ENCODE data around the gene ANK2. TPM values are rescaled to one million over a fixed set of nuclear protein-coding genes. Genes with fewer than 3 reads are reported as not detected.

Gene ANK2
- total and polyA plus RNA-seq, 5 donors from 2014 or later: not detected

GRCh38 chr4:113378836-113379235 lies 329.4 kb downstream of the ANK2 start:
- Histone ChIP-seq H3K4me1 (ENCODE audit: control insufficient read depth, insufficient read depth, low read length, poor library complexity, severe bottlenecking) (no peaks in the 10 kb centered on the region), H3K36me3 (ENCODE audit: control insufficient read depth, insufficient read depth, low read length) (no peaks in the 10 kb centered on the region), H3K9me3 (ENCODE audit: control insufficient read depth in 2 of 2, low read length in 2 of 2) (no peaks in the 10 kb centered on the region), H3K4me3 (ENCODE audit: low read depth, low read length) (no peak overlapping the region), H3K27me3 (ENCODE audit: control insufficient read depth, insufficient read depth, low read length) (no peaks in the 10 kb centered on the region), H3K27ac (ENCODE audit: insufficient read depth, low read length, poor library complexity, severe bottlenecking) (no peak overlapping the region)
- H3K4me1 Mint-ChIP-seq: no peaks in the 10 kb centered on the region
- no peak for ATAC-seq (ENCODE audit: low read depth in 2 of 2)
- H3K27me3 Mint-ChIP-seq: peaks cover 14% of the 10 kb centered on the region
- H3K9me3 Mint-ChIP-seq: no peaks in the 10 kb centered on the region
- H3K4me3 Mint-ChIP-seq: no peak overlapping the region
- no peak overlapping the region for H3K27ac Mint-ChIP-seq
- no peak for DNase-seq
- H3K36me3 Mint-ChIP-seq: no peaks in the 10 kb centered on the region

GRCh38 chr4:113382704-113383103 lies 333.3 kb downstream of the ANK2 start:
- Histone ChIP-seq H3K27me3 (ENCODE audit: control insufficient read depth, insufficient read depth, low read length) (no peaks in the 10 kb centered on the region), H3K4me1 (ENCODE audit: control insufficient read depth, insufficient read depth, low read length, poor library complexity, severe bottlenecking) (no peaks in the 10 kb centered on the region), H3K9me3 (ENCODE audit: control insufficient read depth in 2 of 2, low read length in 2 of 2) (no peaks in the 10 kb centered on the region), H3K27ac (ENCODE audit: insufficient read depth, low read length, poor library complexity, severe bottlenecking) (no peak overlapping the region), H3K4me3 (ENCODE audit: low read depth, low read length) (no peak overlapping the region), H3K36me3 (ENCODE audit: control insufficient read depth, insufficient read depth, low read length) (no peaks in the 10 kb centered on the region)
- DNase-seq: no peak
- Mint-ChIP-seq H3K27me3 (peaks cover 12% of the 10 kb centered on the region), H3K27ac (no peak overlapping the region), H3K36me3 (no peaks in the 10 kb centered on the region), H3K9me3 (no peaks in the 10 kb centered on the region), H3K4me3 (no peak overlapping the region), H3K4me1 (peaks cover 0 to 5% (median 0%) of the 10 kb centered on the region in 4 donors)
- no peak for ATAC-seq (ENCODE audit: low read depth in 2 of 2)

GRCh38 chr4:113383111-113383785 lies 333.8 kb downstream of the ANK2 start:
- Histone ChIP-seq H3K27ac (ENCODE audit: insufficient read depth, low read length, poor library complexity, severe bottlenecking) (no peak overlapping the region), H3K9me3 (ENCODE audit: control insufficient read depth in 2 of 2, low read length in 2 of 2) (no peaks in the 10 kb centered on the region), H3K4me1 (ENCODE audit: control insufficient read depth, insufficient read depth, low read length, poor library complexity, severe bottlenecking) (no peaks in the 10 kb centered on the region), H3K36me3 (ENCODE audit: control insufficient read depth, insufficient read depth, low read length) (no peaks in the 10 kb centered on the region), H3K4me3 (ENCODE audit: low read depth, low read length) (no peak overlapping the region), H3K27me3 (ENCODE audit: control insufficient read depth, insufficient read depth, low read length) (no peaks in the 10 kb centered on the region)
- no peak for DNase-seq
- peaks cover 0 to 5% (median 0%) of the 10 kb centered on the region in 4 donors for H3K4me1 Mint-ChIP-seq
- H3K27ac Mint-ChIP-seq: no peak overlapping the region
- H3K9me3 Mint-ChIP-seq: no peaks in the 10 kb centered on the region
- H3K36me3 Mint-ChIP-seq: no peaks in the 10 kb centered on the region
- ATAC-seq (ENCODE audit: low read depth in 2 of 2): no peak
- peaks cover 10% of the 10 kb centered on the region for H3K27me3 Mint-ChIP-seq
- no peak overlapping the region for H3K4me3 Mint-ChIP-seq

- DNase-seq (no peak), ATAC-seq (ENCODE audit: low read depth in 2 of 2) (no peak)
- Histone ChIP-seq H3K4me3 (ENCODE audit: low read depth, low read length) (no peak overlapping the region), H3K36me3 (ENCODE audit: control insufficient read depth, insufficient read depth, low read length) (no peaks in the 10 kb centered on the region), H3K27ac (ENCODE audit: insufficient read depth, low read length, poor library complexity, severe bottlenecking) (no peak overlapping the region), H3K4me1 (ENCODE audit: control insufficient read depth, insufficient read depth, low read length, poor library complexity, severe bottlenecking) (no peaks in the 10 kb centered on the region), H3K27me3 (ENCODE audit: control insufficient read depth, insufficient read depth, low read length) (no peaks in the 10 kb centered on the region), H3K9me3 (ENCODE audit: control insufficient read depth in 2 of 2, low read length in 2 of 2) (no peaks in the 10 kb centered on the region)
- Mint-ChIP-seq H3K4me3 (no peak overlapping the region), H3K27me3 (peaks cover 10% of the 10 kb centered on the region), H3K27ac (no peak overlapping the region), H3K36me3 (no peaks in the 10 kb centered on the region), H3K9me3 (no peaks in the 10 kb centered on the region), H3K4me1 (peaks cover 0 to 5% (median 0%) of the 10 kb centered on the region in 4 donors)
Observed at GRCh38 chr4:113384600-113384999, 335.1 kb downstream of the ANK2 start.

- Histone ChIP-seq H3K36me3 (ENCODE audit: control insufficient read depth, insufficient read depth, low read length) (no peaks in the 10 kb centered on the region), H3K9me3 (ENCODE audit: control insufficient read depth in 2 of 2, low read length in 2 of 2) (no peaks in the 10 kb centered on the region), H3K4me3 (ENCODE audit: low read depth, low read length) (no peak overlapping the region), H3K27me3 (ENCODE audit: control insufficient read depth, insufficient read depth, low read length) (no peaks in the 10 kb centered on the region), H3K27ac (ENCODE audit: insufficient read depth, low read length, poor library complexity, severe bottlenecking) (no peak overlapping the region), H3K4me1 (ENCODE audit: control insufficient read depth, insufficient read depth, low read length, poor library complexity, severe bottlenecking) (no peaks in the 10 kb centered on the region)
- Mint-ChIP-seq H3K9me3 (no peaks in the 10 kb centered on the region), H3K27me3 (peaks cover 10% of the 10 kb centered on the region), H3K4me3 (no peak overlapping the region), H3K4me1 (peaks cover 0 to 5% (median 0%) of the 10 kb centered on the region in 4 donors), H3K36me3 (no peaks in the 10 kb centered on the region), H3K27ac (no peak overlapping the region)
- no peak for DNase-seq
- ATAC-seq (ENCODE audit: low read depth in 2 of 2): no peak
Observed at GRCh38 chr4:113385281-113385899, 335.9 kb downstream of the ANK2 start.

- H3K9me3 ChIP-seq (ENCODE audit: control insufficient read depth in 2 of 2, low read length in 2 of 2): no peaks in the 10 kb centered on the region
- Mint-ChIP-seq H3K27ac (no peak overlapping the region), H3K4me3 (no peak overlapping the region), H3K36me3 (no peaks in the 10 kb centered on the region), H3K9me3 (no peaks in the 10 kb centered on the region), H3K4me1 (peaks cover 0 to 5% (median 0%) of the 10 kb centered on the region in 4 donors), H3K27me3 (no peaks in the 10 kb centered on the region)
- no peak overlapping the region for H3K27ac ChIP-seq (ENCODE audit: insufficient read depth, low read length, poor library complexity, severe bottlenecking)
- ATAC-seq (ENCODE audit: low read depth in 2 of 2) (no peak), DNase-seq (no peak)
- no peaks in the 10 kb centered on the region for H3K27me3 ChIP-seq (ENCODE audit: control insufficient read depth, insufficient read depth, low read length)
- no peak overlapping the region for H3K4me3 ChIP-seq (ENCODE audit: low read depth, low read length)
- H3K4me1 ChIP-seq (ENCODE audit: control insufficient read depth, insufficient read depth, low read length, poor library complexity, severe bottlenecking): no peaks in the 10 kb centered on the region
- H3K36me3 ChIP-seq (ENCODE audit: control insufficient read depth, insufficient read depth, low read length): no peaks in the 10 kb centered on the region
Observed at GRCh38 chr4:113389160-113389559, 339.7 kb downstream of the ANK2 start.

- H3K27me3 Mint-ChIP-seq: peaks cover 7% of the 10 kb centered on the region
- no peaks in the 10 kb centered on the region for H3K27me3 ChIP-seq (ENCODE audit: control insufficient read depth, insufficient read depth, low read length)
Observed at GRCh38 chr4:113390850-113391249, 341.4 kb downstream of the ANK2 start.

More at GRCh38 chr4:113390850-113391249, 341.4 kb downstream of the ANK2 start:
- Histone ChIP-seq H3K27ac (ENCODE audit: insufficient read depth, low read length, poor library complexity, severe bottlenecking) (no peak overlapping the region), H3K4me3 (ENCODE audit: low read depth, low read length) (no peak overlapping the region), H3K36me3 (ENCODE audit: control insufficient read depth, insufficient read depth, low read length) (no peaks in the 10 kb centered on the region), H3K4me1 (ENCODE audit: control insufficient read depth, insufficient read depth, low read length, poor library complexity, severe bottlenecking) (no peaks in the 10 kb centered on the region), H3K9me3 (ENCODE audit: control insufficient read depth in 2 of 2, low read length in 2 of 2) (no peaks in the 10 kb centered on the region)
- ATAC-seq (ENCODE audit: low read depth in 2 of 2) (no peak), DNase-seq (no peak)
- no peak overlapping the region for H3K4me3 Mint-ChIP-seq
- no peaks in the 10 kb centered on the region for H3K36me3 Mint-ChIP-seq
- no peak overlapping the region for H3K27ac Mint-ChIP-seq
- no peaks in the 10 kb centered on the region for H3K9me3 Mint-ChIP-seq
- peaks cover 0 to 2% (median under 1%) of the 10 kb centered on the region in 4 donors for H3K4me1 Mint-ChIP-seq

Data from CD4-positive, CD25-positive, alpha-beta regulatory T cell (primary cell).